Spleen (tissue), 7 donors: Measurements from ENCODE around the gene CELF1.

Source experiments
- CTCF ChIP-seq, 11 experiments: fragments of 200-600 bp in 7 of 11; fragments of 450-650 bp in 4 of 11; sonication (generic) in 4 of 11; IDR thresholded peaks in 8 of 11; conservative IDR thresholded peaks in 3 of 11; 1 replicate in 7 of 11; 2 replicates in 4 of 11; pipeline versions ENCODE4 v1.4.0 to v1.8.0; 2016 to 2021; ENCODE audit warnings: antibody characterized with exemption in 11 of 11, inconsistent platforms in 4 of 11, mild to moderate bottlenecking in 1 of 11
- POLR2A ChIP-seq, 3 donors: fragments of 450-650 bp; IDR thresholded peaks; one replicate each; pipeline ENCODE4 v1.5.1; 2017; ENCODE audit warnings: antibody characterized with exemption in 3 of 3, mild to moderate bottlenecking in 1 of 3
- POLR2AphosphoS5 ChIP-seq, 3 donors: sonication (generic); formaldehyde crosslinking; IDR thresholded peaks; one replicate each; pipeline ENCODE4 v1.5.1; 2017; ENCODE audit warnings: antibody characterized with exemption in 3 of 3
- donor health status: DM: no; HTN: no; CAD: no; lungs with moderate emphysema.
- donor health status: DM: no; HTN: no; CAD: no.
- donor health status: DM: no; HTN: no; CAD: no.

DNA sequence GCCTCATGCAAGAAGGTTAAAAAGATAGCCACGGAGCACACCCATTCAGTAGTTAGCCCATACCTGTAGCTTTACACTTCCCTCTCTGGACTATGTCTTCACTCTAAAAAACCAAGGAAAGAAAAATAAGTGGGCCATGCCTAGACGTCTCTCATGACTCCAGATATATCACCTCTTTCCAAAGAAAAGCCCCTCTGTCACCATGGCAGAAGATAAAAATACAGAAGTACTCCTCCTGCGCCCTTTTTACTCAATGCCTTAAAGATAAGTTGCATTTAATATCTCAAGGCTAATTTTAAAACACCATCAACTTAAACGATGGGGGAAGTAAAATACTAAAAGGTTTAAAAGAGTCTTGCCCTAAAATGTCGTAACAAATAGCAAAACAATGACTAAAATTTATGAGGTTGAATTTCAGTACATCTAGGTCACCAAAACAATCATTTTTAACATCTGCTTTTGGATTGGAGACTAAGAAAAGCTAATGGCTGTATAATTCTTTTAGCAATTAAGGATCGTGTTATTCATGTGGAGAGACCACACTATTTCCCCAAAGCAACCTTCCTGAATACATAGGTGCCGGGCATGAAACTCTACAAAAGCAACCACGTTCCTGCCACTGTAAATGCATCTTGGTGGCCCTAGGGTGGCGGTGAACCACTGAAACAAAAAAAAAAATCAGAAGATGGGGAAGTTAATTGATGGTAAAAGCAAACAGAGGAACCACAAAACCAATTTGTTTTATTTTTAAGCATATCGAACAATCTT is 46.0 kb downstream of the CELF1 start:
- TF ChIP-seq CTCF (IDR thresholded peaks at IDR 0.05 in 8 of 11, conservative IDR thresholded peaks at IDR 0.05 in 3 of 11) (no peak), POLR2AphosphoS5 (IDR thresholded peaks at IDR 0.05) (no peak), POLR2A (IDR thresholded peaks at IDR 0.05) (no peak)
